PC-3 (cell line): ENCODE measurements around the gene YY1. TPM values are rescaled to one million over a fixed set of nuclear protein-coding genes. Genes with fewer than 3 reads are reported as not detected.

ENCODE experiments used
- ATAC-seq: fragments of 200-7000 bp; cut with Tn5 transposase; 2 replicates; pipeline ENCODE4 v1.9.1; 2020; ENCODE audit warnings: mild to moderate bottlenecking, moderate library complexity
- BruUV-seq: library from RNA; stranded (reverse); fragments of 400-500 nt; replicated peaks from 2 replicates; lab custom pipeline; 2021; lab: Mats Ljungman, UMichigan
- CTCF ChIA-PET: fragments of 300-600 bp; sonication (Branson Sonifier 250); formaldehyde crosslinking; loops from one replicate; lab custom pipeline; 2022; ENCODE audit warnings: antibody characterized with exemption; lab: Charles Lee
- POLR2A ChIA-PET: fragments of 300-600 bp; sonication (Branson Sonifier 250); formaldehyde crosslinking; loops from one replicate; lab custom pipeline; 2022; ENCODE audit warnings: antibody characterized with exemption; ENCODE audit not compliant: unreplicated experiment; lab: Charles Lee
- DNase-seq: peaks from one replicate; pipeline ENCODE4 v3.0.0-alpha.2; 2015
- H2AFZ ChIP-seq: fragments of 300-600 bp; sonication (generic); 2 replicates; pipeline ENCODE4 v1.6.0; 2016; ENCODE audit warnings: antibody characterized with exemption, low read length
- H3F3A ChIP-seq: fragments of 300-600 bp; sonication (generic); one replicate; pipeline ENCODE4 v1.6.0; 2017; ENCODE audit warnings: antibody characterized with exemption, low read length, control low read depth, mild to moderate bottlenecking; ENCODE audit not compliant: unreplicated experiment
- H3K27ac ChIP-seq: fragments of 300-600 bp; sonication (generic); 2 replicates; pipeline ENCODE4 v1.5.1; 2016; ENCODE audit warnings: mild to moderate bottlenecking, low read length
- H3K27me3 ChIP-seq: fragments of 300-600 bp; sonication (generic); 2 replicates; pipeline ENCODE4 v1.6.1; 2016; ENCODE audit warnings: low read length, mixed read lengths
- H3K36me3 ChIP-seq: fragments of 300-600 bp; sonication (generic); 2 replicates; pipeline ENCODE4 v1.6.1; 2016; ENCODE audit warnings: low read depth, mixed run types, low read length, mixed read lengths
- H3K4me1 ChIP-seq: fragments of 300-600 bp; sonication (generic); 2 replicates; pipeline ENCODE4 v1.5.1; 2016; ENCODE audit warnings: low read length; ENCODE audit not compliant: insufficient read depth
- H3K4me2 ChIP-seq: fragments of 300-600 bp; sonication (generic); 2 replicates; pipeline ENCODE4 v1.6.0; 2016; ENCODE audit warnings: low read length
- H3K4me3 ChIP-seq: fragments of 300-600 bp; sonication (generic); 2 replicates; pipeline ENCODE4 v1.5.1; 2016; ENCODE audit warnings: mild to moderate bottlenecking, low read length, mixed read lengths
- H3K79me2 ChIP-seq: fragments of 300-600 bp; sonication (generic); 2 replicates; pipeline ENCODE4 v1.6.1; 2017; ENCODE audit warnings: low read length, mixed read lengths
- H3K9ac ChIP-seq: fragments of 300-600 bp; sonication (generic); 2 replicates; pipeline ENCODE4 v1.6.0; 2016; ENCODE audit warnings: mild to moderate bottlenecking, low read length
- H3K9me2 ChIP-seq: fragments of 300-600 bp; sonication (generic); replicated peaks from 2 replicates; pipeline ENCODE4 v1.6.1; 2016; ENCODE audit warnings: mixed run types, low read length, mixed read lengths
- H3K9me3 ChIP-seq: fragments of 300-600 bp; sonication (generic); 2 replicates; pipeline ENCODE4 v1.6.1; 2016; ENCODE audit warnings: low read length, mixed read lengths
- H4K20me1 ChIP-seq: fragments of 300-600 bp; sonication (generic); 2 replicates; pipeline ENCODE4 v1.6.1; 2016; ENCODE audit warnings: low read length, mixed read lengths
- CTCF ChIP-seq: fragments of 300-600 bp; sonication (generic); conservative IDR thresholded peaks from 2 replicates; pipeline ENCODE4 v1.5.1; 2017; ENCODE audit warnings: antibody characterized with exemption, low read depth, mild to moderate bottlenecking, low read length
- EZH2 ChIP-seq: fragments of 300-600 bp; sonication (generic); IDR thresholded peaks from one replicate; pipeline ENCODE4 v1.6.1; 2017; ENCODE audit warnings: antibody characterized with exemption, mild to moderate bottlenecking, low read length; ENCODE audit not compliant: unreplicated experiment
- EZH2phosphoT487 ChIP-seq: fragments of 300-600 bp; sonication (generic); IDR thresholded peaks from 2 replicates; pipeline ENCODE4 v1.6.1; 2018; ENCODE audit warnings: mild to moderate bottlenecking, antibody characterized with exemption, low read length, borderline replicate concordance
- intact Hi-C: fragments of 100-400 bp; cut with micrococcal nuclease; formaldehyde crosslinking; loops from 2 replicates; pipeline ENCODE4 v1.9.0; 2023
- total RNA-seq: library from RNA; depleted of rRNA; stranded (reverse); fragments of >200 nt; gene quantifications from 2 replicates; pipeline ENCODE4 v1.2.3, GENCODE V29; 2014

YY1 gene
- total RNA-seq, 1 experiment from 2014 or later = 64.1 TPM

- no TSS peak for BruUV-seq
- CTCF ChIA-PET = no interaction called here
- TF ChIP-seq EZH2 (no peak), CTCF (no peak), EZH2phosphoT487 (no peak)
- peaks cover 99% of the 10 kb centered on the region for H3K79me2 ChIP-seq
- ATAC-seq (no peak), DNase-seq (no peak)
- H3K9ac ChIP-seq = no peak overlapping the region
- intact Hi-C loops = no loop called here
- no peak overlapping the region for H3K4me3 ChIP-seq
- H2AFZ ChIP-seq = no peak overlapping the region
- H3K27ac ChIP-seq = no peak overlapping the region
- POLR2A ChIA-PET = no interaction called here
- no peaks in the 10 kb centered on the region for H3K9me3 ChIP-seq
- no peaks in the 10 kb centered on the region for H3K4me1 ChIP-seq
- H3K4me2 ChIP-seq = no peak overlapping the region
- H3K9me2 ChIP-seq = no peaks in the 10 kb centered on the region
- H3K27me3 ChIP-seq = no peaks in the 10 kb centered on the region
- H3K36me3 ChIP-seq = peaks cover 5% of the 10 kb centered on the region; the same call in 1 of the 2 replicates
- H4K20me1 ChIP-seq = peaks cover 83% of the 10 kb centered on the region
- no peaks in the 10 kb centered on the region for H3F3A ChIP-seq
These were observed 17.5 kb downstream of the YY1 start for GRCh38 chr14:100256339-100256895.

DNA sequence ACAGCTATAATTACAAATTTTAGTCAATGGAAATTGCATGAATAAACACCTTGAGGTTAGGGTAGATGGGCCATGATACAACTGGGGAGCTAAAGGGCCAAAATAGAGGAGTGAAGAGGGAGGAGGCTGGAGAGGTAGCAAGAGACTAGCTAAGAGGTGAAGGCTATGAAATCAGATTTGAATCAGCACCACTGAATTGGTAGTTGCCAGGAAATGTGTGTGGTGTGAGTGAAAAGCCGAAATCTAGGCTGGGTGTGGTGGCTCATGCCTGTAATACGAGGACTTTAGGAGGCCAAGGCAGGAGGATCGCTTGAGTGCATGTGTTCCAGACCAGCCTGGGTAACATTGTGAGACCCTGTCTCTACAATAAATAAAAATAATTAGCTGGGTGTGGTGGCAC lies 22.7 kb downstream of the YY1 start:
- Histone ChIP-seq H3K27me3 (no peaks in the 10 kb centered on the region), H3K4me3 (no peak overlapping the region), H3K9me2 (no peaks in the 10 kb centered on the region), H4K20me1 (peaks cover 66% of the 10 kb centered on the region), H3F3A (no peaks in the 10 kb centered on the region), H3K4me2 (no peak overlapping the region), H2AFZ (no peak overlapping the region), H3K9me3 (no peaks in the 10 kb centered on the region), H3K27ac (no peak overlapping the region), H3K79me2 (peaks cover 98% of the 10 kb centered on the region), H3K4me1 (no peaks in the 10 kb centered on the region), H3K9ac (no peak overlapping the region), H3K36me3 (peaks cover 22% of the 10 kb centered on the region)
- DNase-seq (no peak), ATAC-seq (no peak)
- TF ChIP-seq EZH2 = no peak
- no peak for TF ChIP-seq EZH2phosphoT487
- no peak for TF ChIP-seq CTCF
- intact Hi-C loops = no loop called here
- CTCF ChIA-PET = no interaction called here
- BruUV-seq = no TSS peak
- POLR2A ChIA-PET = no interaction called here

GRCh38 chr14:100262545-100262944 lies 23.6 kb downstream of the YY1 start:
- H3K4me1 ChIP-seq = no peaks in the 10 kb centered on the region
- H3K79me2 ChIP-seq = peaks cover 98% of the 10 kb centered on the region
- BruUV-seq = no TSS peak
- CTCF ChIA-PET = interaction anchor here (0.6 kb wide), 1 partner anchor 516 kb away, joined by 4 read pairs; no protein-coding TSS in a partner anchor
- H3K4me2 ChIP-seq = no peak overlapping the region
- TF ChIP-seq EZH2 (no peak), CTCF (no peak), EZH2phosphoT487 (no peak)
- no peaks in the 10 kb centered on the region for H3F3A ChIP-seq
- no peak for DNase-seq
- ATAC-seq = no peak
- intact Hi-C loops = no loop called here
- POLR2A ChIA-PET = no interaction called here
- no peaks in the 10 kb centered on the region for H3K9me2 ChIP-seq
- no peak overlapping the region for H2AFZ ChIP-seq
- no peak overlapping the region for H3K9ac ChIP-seq
- H3K36me3 ChIP-seq = peaks cover 24% of the 10 kb centered on the region
- H3K9me3 ChIP-seq = no peaks in the 10 kb centered on the region
- H3K27ac ChIP-seq = no peak overlapping the region
- H3K27me3 ChIP-seq = no peaks in the 10 kb centered on the region
- H4K20me1 ChIP-seq = peaks cover 62% of the 10 kb centered on the region
- H3K4me3 ChIP-seq = no peak overlapping the region
